Neural crest cell (in vitro differentiated cells): Measurements from ENCODE around the gene SLC66A1. TPM values are rescaled to one million over a fixed set of nuclear protein-coding genes. Genes with fewer than 3 reads are reported as not detected.

Experiments used
- DNase-seq: peaks from one replicate; pipeline ENCODE4 v3.0.0; 2021; ENCODE audit warnings: low read depth, mixed read lengths, low spot score
- H3K27ac Mint-ChIP-seq: one replicate; pipeline ENCODE4 v1.8.0; 2021; ENCODE audit warnings: mild to moderate bottlenecking, mixed read lengths; ENCODE audit not compliant: unreplicated experiment
- H3K27me3 Mint-ChIP-seq: 2 replicates; pipeline ENCODE4 v1.8.0; 2021; ENCODE audit warnings: low read depth, mild to moderate bottlenecking, mixed read lengths
- H3K36me3 Mint-ChIP-seq: 2 replicates; pipeline ENCODE4 v1.8.0; 2021; ENCODE audit warnings: low read depth, mild to moderate bottlenecking, mixed read lengths
- H3K4me1 Mint-ChIP-seq: 2 replicates; pipeline ENCODE4 v1.8.0; 2021; ENCODE audit warnings: mixed read lengths
- H3K4me3 Mint-ChIP-seq: one replicate; pipeline ENCODE4 v1.8.0; 2021; ENCODE audit warnings: mild to moderate bottlenecking, mixed read lengths
- H3K9me3 Mint-ChIP-seq: 2 replicates; pipeline ENCODE4 v1.8.0; 2021; ENCODE audit warnings: mixed read lengths
- total RNA-seq: library from RNA; stranded (reverse); gene quantifications from 2 replicates; pipeline ENCODE4 v1.2.1, GENCODE V29; 2021
- TF ChIP-seq, protein P1 (sequence below): fragments of 200-600 bp; sonication (generic); conservative IDR thresholded peaks from 2 replicates; pipeline ENCODE4 v1.5.0; 2021; ENCODE audit warnings: antibody characterized with exemption, mild to moderate bottlenecking

SLC66A1 gene
- total RNA-seq, 1 donor from 2014 or later, result 27.4 TPM

DNA sequence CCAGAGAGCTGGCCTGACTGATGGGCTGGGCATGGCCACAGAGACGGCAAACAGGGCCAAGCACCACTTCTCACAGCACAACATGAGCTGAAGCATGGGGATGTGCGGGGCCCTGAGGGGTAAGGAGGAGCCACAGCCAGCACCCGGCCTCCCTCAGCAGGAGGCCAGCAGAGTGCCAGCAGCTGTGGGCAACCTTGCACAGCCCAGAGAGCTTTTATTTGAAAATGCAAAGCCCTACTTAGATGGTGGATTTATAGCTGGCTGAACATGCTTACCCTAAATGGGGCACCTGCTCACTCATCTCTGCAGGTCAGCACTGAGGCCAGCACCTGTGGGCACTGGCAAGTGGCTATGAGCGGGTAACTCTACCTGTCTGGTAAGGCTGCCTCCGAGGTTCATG lies 44.1 kb downstream of the SLC66A1 start:
- peaks cover 7% of the 10 kb centered on the region for H3K36me3 Mint-ChIP-seq
- H3K27ac Mint-ChIP-seq, result no peak overlapping the region
- no peak overlapping the region for H3K4me3 Mint-ChIP-seq
- no peak for DNase-seq
- H3K27me3 Mint-ChIP-seq, result no peaks in the 10 kb centered on the region
- H3K4me1 Mint-ChIP-seq, result peaks cover 5% of the 10 kb centered on the region
- H3K9me3 Mint-ChIP-seq, result no peaks in the 10 kb centered on the region
- TF ChIP-seq, protein P1, sequence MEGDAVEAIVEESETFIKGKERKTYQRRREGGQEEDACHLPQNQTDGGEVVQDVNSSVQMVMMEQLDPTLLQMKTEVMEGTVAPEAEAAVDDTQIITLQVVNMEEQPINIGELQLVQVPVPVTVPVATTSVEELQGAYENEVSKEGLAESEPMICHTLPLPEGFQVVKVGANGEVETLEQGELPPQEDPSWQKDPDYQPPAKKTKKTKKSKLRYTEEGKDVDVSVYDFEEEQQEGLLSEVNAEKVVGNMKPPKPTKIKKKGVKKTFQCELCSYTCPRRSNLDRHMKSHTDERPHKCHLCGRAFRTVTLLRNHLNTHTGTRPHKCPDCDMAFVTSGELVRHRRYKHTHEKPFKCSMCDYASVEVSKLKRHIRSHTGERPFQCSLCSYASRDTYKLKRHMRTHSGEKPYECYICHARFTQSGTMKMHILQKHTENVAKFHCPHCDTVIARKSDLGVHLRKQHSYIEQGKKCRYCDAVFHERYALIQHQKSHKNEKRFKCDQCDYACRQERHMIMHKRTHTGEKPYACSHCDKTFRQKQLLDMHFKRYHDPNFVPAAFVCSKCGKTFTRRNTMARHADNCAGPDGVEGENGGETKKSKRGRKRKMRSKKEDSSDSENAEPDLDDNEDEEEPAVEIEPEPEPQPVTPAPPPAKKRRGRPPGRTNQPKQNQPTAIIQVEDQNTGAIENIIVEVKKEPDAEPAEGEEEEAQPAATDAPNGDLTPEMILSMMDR, result no peak

DNA sequence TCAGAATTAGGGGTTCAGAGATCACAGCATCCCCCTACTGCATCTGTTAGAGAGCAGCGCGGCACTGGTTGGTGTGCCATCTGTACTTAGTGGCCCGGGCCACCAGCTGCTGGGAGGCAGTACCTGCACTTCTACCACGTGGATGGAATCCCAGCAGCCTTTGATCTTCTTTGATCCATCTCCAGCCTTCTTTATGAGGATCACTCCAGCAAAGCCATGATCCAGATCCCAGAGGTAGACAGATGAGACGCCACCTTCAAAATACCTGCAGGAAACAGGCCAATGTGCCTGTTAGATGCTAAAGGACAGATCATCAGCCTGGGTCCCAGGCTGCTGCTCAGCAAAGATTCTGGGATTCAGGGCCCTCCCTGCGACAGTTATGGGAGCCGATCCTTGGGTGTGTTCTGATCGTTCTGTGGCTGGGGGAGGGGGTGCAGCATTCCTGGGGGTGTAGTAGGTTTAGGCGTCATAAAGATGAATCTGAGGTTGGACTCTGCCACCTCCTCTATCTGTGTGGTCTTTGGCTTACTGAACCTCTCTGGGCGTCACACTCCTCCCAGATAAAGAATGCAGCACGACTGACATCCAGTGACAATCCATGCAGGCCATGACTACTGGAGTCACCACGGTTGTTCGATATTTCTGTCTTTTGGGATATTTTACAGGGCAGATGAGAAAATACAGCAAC lies 45.3 kb downstream of the SLC66A1 start:
- Mint-ChIP-seq H3K9me3 (no peaks in the 10 kb centered on the region), H3K4me1 (peaks cover 5% of the 10 kb centered on the region), H3K27me3 (no peaks in the 10 kb centered on the region), H3K36me3 (peaks cover 4% of the 10 kb centered on the region), H3K4me3 (no peak overlapping the region), H3K27ac (no peak overlapping the region)
- TF ChIP-seq, protein P1, result no peak
- no peak for DNase-seq

DNA sequence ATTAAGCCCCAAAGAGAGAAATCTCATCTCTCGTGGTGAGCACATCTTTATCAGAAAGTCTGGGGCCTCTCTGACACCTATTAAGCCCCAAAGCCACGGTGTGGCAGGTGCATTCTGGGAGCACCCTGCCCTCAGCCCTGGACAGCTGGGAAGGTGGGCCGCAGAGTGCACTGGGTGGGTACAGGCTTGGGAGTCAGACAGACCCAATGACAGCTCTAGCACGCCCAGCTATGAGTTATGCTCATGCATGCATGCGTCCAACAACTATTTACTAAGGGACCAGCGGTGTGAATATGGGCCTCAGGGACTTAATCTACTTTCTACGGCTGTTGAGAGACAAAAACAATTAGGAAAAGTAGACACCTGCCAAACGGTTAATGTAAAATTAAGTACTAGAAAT lies 46.6 kb downstream of the SLC66A1 start:
- TF ChIP-seq, protein P1, result no peak
- H3K4me1 Mint-ChIP-seq, result peaks cover 5% of the 10 kb centered on the region
- peaks cover 3% of the 10 kb centered on the region for H3K36me3 Mint-ChIP-seq
- no peak for DNase-seq
- H3K4me3 Mint-ChIP-seq, result no peak overlapping the region
- no peaks in the 10 kb centered on the region for H3K27me3 Mint-ChIP-seq
- no peak overlapping the region for H3K27ac Mint-ChIP-seq
- no peaks in the 10 kb centered on the region for H3K9me3 Mint-ChIP-seq

DNA sequence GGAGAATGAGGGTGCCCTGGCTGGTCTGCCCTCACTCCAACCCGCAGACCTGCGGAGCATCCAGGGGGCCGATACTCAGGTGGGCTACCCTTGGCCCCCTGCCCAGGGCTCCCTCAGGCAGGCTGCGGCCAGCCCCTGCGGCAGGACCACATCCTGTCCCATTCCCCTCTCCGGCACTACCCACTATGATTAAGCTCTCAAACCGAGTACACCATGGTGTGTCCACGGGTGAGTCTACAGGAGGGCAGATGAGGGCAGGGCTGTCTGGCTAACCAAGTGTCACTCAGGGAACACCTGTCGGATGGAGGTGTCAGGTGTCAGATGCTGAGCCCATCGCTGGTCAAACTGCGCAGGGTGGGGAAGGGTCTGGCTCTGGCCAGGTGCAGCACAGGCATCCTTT lies 47.2 kb downstream of the SLC66A1 start:
- TF ChIP-seq, protein P1, result no peak
- H3K4me3 Mint-ChIP-seq, result no peak overlapping the region
- DNase-seq, result no peak
- H3K9me3 Mint-ChIP-seq, result no peaks in the 10 kb centered on the region
- H3K27ac Mint-ChIP-seq, result no peak overlapping the region
- peaks cover 5% of the 10 kb centered on the region for H3K4me1 Mint-ChIP-seq
- no peaks in the 10 kb centered on the region for H3K27me3 Mint-ChIP-seq
- peaks cover 2% of the 10 kb centered on the region for H3K36me3 Mint-ChIP-seq

DNA sequence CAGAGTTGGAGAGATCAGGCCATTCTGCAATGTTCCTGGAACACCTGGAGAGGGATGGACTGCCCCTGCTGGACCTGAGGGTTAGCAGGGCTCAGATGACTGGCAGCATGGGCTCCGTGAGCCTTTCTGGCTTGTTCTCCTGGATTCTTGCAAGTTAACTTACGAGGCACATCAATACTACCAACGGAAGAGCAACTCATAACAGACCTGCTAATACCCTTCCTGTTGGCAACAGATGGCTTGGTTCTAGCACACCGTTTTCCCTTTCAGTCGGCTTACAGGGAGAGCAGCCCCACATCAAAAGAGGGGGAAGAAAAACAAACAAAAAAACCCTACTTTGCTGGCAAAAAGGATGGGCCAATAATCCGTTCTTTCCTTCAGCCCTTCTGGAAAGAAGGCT lies 47.9 kb downstream of the SLC66A1 start:
- Mint-ChIP-seq H3K27ac (no peak overlapping the region), H3K27me3 (no peaks in the 10 kb centered on the region), H3K4me1 (peaks cover 5% of the 10 kb centered on the region), H3K4me3 (no peak overlapping the region), H3K9me3 (no peaks in the 10 kb centered on the region), H3K36me3 (no peaks in the 10 kb centered on the region)
- TF ChIP-seq, protein P1, result no peak
- no peak for DNase-seq
